Hematopoietic multipotent progenitor cell treated with erythropoietin and hydrocortisone succinate and interleukin-3 and kit ligand, for 4 days (in vitro differentiated cells): ENCODE results near the gene ZNF423.

ENCODE experiments used
- DNase-seq: peaks from one replicate; pipeline ENCODE4 v3.0.0-alpha.2; 2015

ZNF423 gene

GRCh38 chr16:49498666-49499413, 357.1 kb downstream of the ZNF423 start:
- DNase-seq, result no peak

- no peak for DNase-seq
Measured at GRCh38 chr16:49498264-49498663, 357.6 kb downstream of the ZNF423 start.

GRCh38 chr16:49497466-49497865, 358.4 kb downstream of the ZNF423 start:
- no peak for DNase-seq

GRCh38 chr16:49496656-49497055, 359.3 kb downstream of the ZNF423 start:
- DNase-seq, result no peak

- no peak for DNase-seq
Measured at GRCh38 chr16:49495596-49496355, 360.1 kb downstream of the ZNF423 start.

- DNase-seq, result no peak
Measured at GRCh38 chr16:49494891-49495566, 360.9 kb downstream of the ZNF423 start.

GRCh38 chr16:49494474-49494873, 361.4 kb downstream of the ZNF423 start:
- no peak for DNase-seq

GRCh38 chr16:49493836-49494235, 362.1 kb downstream of the ZNF423 start:
- no peak for DNase-seq

- no peak for DNase-seq
Measured at GRCh38 chr16:49492896-49493626, 362.9 kb downstream of the ZNF423 start.

GRCh38 chr16:49491771-49492761, 363.8 kb downstream of the ZNF423 start:
- DNase-seq, result peak; percentile 46

GRCh38 chr16:49491106-49491670, 364.7 kb downstream of the ZNF423 start:
- DNase-seq, result no peak

- no peak for DNase-seq
Measured at GRCh38 chr16:49490321-49490705, 365.6 kb downstream of the ZNF423 start.

GRCh38 chr16:49489686-49490320, 366.1 kb downstream of the ZNF423 start:
- DNase-seq, result no peak

- DNase-seq, result no peak
Measured at GRCh38 chr16:49488740-49489525, 367.0 kb downstream of the ZNF423 start.

- no peak for DNase-seq
Measured at GRCh38 chr16:49488336-49488735, 367.6 kb downstream of the ZNF423 start.

GRCh38 chr16:49487746-49488145, 368.2 kb downstream of the ZNF423 start:
- DNase-seq, result no peak

- DNase-seq, result no peak
Measured at GRCh38 chr16:49486400-49486799, 369.5 kb downstream of the ZNF423 start.

GRCh38 chr16:49485663-49486062, 370.2 kb downstream of the ZNF423 start:
- no peak for DNase-seq

GRCh38 chr16:49484936-49485335, 371.0 kb downstream of the ZNF423 start:
- no peak for DNase-seq

GRCh38 chr16:49484451-49484849, 371.5 kb downstream of the ZNF423 start:
- DNase-seq, result peak; percentile 60
